ENCODE data around the gene NRP1.
A peak's percentile ranks its signal among the peaks of the same experiment; 100 is the strongest.

NRP1 gene

GRCh38 chr10:33189808-33190207 is 144.7 kb downstream of the NRP1 start:
- DNase-seq, result peak in 1 of 58 donors; percentile 12

- no peak for DNase-seq
Observed at GRCh38 chr10:33189363-33189762, 145.1 kb downstream of the NRP1 start.

DNA sequence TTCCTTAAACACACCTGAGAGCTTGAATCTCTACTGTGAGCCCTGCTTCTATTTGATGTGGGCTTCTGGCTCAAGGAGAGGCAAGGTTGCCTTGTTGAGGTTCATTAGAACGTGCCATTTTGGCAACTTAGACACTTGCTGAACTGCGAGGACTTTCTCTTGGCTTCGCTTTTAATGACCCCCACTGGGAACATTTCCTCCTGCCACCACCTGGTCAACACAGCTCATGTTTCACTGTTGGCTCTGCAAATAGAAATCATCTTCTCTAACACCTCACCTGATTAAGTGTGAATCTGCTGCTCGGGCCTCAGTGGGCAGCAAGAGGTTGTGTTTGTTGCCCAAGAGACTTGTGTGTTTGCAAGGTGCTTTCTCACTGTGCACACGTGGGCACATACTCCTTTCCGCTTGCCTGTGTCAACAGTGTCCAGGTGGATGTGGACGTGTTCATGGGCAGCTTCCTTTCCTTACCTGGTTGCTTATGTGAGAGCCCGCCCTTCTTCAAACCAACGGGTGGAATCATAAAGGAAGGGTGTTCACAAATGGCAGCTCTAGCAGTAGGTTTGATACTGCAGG is 147.0 kb downstream of the NRP1 start:
- DNase-seq, result no peak

DNA sequence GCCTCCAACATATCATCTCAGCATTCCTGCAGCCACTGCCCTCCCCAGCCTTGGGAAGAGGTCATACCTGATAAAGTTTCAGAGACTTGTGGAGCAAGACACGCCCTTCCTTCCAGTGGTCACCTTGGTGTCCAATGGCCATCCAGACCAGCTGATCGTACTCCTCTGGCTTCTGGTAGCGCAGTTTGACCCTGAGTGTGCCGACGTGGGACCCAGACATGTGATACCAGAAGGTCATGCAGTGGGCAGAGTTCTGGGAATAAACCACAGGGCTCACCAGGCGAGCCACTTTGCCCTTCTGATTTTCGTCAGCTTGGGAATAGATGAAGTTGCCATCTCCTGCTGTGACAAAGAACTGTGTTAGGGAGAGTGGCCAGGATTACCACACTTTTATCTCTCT is 148.3 kb downstream of the NRP1 start:
- no peak for DNase-seq

DNA sequence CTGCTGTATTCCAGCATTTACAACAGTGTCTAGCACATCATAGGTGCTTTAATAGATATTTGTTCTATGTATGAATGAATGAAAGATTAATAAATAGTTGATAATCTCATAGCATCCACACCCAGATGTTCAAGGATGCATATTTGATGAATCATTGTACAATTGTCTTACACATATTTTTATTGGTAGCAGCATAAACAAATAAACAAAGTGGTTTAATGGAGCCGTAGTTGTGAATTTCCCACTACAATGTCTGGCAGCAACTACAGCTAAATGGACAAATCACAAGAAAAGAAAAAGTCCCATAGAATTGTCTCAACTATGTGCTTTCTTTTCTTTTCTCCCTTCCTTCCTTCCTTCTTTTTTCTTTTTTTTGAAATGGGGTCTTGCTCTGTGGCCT is 150.8 kb downstream of the NRP1 start:
- DNase-seq, result no peak

DNA sequence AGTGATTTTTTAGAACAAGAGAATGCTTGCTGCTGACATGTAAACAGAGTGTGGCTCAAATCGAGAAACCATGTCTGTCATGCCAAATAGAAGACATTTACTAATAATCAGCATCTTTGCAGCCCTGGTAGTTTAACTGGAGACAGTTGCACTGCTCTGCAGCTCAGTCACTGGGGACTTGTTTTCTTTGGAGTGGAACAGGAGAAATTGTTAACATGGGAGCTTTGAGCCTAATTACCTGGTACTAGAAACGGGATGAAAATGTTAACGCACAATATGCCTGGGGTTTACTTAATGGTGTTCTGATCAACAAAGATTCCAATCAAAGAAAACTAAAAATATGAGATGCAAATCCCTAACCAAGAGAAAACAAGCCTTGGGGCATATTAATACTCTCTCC is 153.5 kb downstream of the NRP1 start:
- DNase-seq, result no peak

- DNase-seq, result peak in 29 of 58 donors; percentile 2 to 53 (median 22)
Observed at GRCh38 chr10:33180390-33180789, 154.1 kb downstream of the NRP1 start.

DNA sequence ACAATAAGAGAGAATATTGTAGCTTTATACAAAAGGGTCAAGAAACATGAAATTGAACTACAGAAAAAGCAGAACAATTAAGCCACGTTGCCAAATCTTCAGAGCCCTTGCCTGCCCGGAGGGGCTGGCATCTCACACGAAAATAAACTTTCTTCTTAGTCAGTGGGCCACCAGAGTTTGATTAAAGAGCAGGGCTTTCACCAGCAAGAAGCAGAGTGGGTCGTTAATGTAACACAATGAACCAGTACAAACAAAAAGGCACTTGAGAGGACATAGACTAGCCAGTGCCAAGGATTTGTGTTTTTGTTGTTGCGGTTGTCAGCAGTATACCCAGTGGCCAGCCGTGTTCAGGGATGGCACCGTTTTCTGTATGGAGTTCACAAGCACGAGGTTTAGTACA is 155.4 kb downstream of the NRP1 start:
- no peak for DNase-seq

DNA sequence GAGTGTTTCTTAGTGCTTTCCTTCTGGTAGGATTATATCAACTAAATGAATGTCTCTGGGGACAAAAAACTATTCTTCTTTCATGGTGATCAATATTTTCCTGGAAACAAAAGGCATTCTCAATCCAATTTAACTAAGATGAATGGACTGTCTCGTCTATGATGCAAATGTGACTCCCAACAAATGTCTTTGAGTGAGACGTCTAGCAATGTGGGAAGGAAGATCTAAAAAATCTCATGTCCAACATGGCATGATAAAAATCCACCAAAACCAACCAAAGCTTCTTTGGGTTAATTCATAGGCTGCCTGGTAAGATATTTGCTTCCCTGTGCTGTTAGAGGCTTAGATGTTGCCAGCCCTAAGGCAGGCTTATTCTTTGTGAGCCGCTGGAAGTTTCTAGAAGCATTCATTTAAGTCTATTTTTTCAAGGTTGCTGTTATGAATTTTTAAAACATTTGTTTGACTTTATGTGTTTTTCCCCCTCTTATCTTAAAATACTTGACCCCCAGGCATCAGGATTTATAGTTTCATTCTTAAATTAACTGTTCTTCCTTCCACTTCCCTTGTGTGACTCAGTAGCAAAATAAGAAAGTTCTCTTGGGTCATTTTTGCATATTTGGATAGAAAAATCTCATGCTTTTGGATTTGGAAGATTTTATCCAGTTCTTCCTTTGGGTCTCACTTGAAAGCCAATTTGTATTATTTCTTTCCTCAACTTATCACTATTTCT is 156.3 kb downstream of the NRP1 start:
- DNase-seq, result no peak

- no peak for DNase-seq
Observed at GRCh38 chr10:33176688-33177087, 157.8 kb downstream of the NRP1 start.

DNA sequence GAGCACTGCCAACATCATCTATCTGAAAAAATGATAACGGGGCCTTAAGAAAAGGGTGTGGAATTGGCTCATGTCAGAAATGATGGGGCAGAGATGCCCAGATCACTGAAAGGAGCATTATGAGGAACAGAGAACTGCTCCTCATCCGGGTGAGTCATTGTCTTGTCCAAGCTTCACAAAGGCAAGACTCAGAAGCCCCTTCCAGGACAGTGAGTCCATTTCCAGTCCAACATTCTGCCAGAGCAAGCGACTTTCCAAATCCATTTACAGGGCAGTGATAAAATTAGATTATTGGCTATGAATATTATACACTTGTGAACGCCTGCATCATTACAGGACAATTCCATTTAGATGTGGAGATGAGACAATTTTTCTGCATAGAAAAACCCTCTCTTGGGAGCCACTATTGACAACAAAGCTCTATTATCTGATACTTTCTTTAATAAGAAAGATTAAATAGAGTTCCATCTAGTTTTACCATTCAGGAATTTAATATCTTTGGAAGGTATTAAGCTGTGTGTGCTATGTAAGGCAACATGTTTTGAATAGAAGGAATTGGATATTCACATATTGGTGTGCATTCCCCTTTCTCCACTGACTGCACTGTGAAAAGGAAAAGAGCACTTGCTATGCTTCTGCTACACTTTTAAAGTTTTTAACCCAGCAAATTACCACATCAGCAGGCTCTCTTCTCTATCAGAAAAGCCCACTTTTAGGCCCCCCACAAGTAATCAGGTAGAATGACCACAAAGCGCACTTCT is 159.6 kb downstream of the NRP1 start:
- DNase-seq, result no peak

DNA sequence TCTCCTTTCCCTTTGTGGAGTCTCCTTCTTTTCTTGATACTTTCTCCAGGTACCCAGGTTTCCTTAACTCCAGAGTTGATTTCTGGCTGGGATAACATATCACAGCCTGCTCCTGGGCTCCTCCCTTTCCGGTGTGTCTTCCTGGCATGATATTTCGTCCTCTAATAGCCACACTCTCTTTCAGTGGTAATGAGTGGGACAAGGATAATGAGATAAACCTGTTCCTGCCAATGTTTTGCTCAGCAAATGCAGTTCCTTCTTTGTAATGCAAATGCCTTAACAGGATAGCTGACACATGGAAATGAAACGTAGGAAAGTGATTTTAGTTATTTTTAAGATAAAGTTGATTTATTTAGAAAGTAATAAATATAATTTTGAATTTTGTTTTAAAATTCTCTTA is 168.6 kb downstream of the NRP1 start:
- no peak for DNase-seq

- no peak for DNase-seq
Observed at GRCh38 chr10:33164060-33164709, 170.3 kb downstream of the NRP1 start.

GRCh38 chr10:33162248-33162575 is 172.3 kb downstream of the NRP1 start:
- DNase-seq, result no peak

DNA sequence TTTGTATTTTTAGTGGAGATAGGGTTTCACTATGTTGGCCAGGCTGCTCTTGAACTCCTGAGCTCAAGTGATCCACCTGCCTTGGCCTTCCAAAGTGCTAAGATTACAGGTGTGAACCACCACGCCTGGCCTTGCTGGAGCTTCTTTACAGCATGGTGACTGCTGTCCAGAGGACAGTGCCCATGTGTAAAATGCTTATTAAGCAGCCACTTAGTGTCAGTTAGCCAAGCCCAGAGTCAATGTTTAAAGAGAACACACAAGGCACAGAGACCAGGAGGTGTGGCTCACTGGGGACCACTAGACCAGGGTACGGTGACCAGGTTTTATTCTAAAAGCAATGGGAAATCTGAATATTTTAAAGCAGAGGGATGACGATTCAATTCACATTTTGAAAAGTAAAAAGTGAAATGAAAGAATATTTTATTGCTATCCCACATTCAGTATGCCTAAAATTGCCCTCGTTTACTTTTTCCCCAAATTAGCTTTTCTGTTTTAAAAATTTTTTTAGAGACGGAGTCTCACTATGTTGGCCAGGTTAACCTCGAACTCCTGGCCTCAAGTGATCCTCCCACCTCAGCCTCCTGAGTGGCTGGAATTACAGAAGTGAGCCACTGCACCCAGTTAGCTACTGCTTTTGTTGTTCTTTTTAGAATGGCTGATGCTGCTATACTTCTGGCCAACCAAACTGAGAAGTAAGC is 172.8 kb downstream of the NRP1 start:
- no peak for DNase-seq

DNA sequence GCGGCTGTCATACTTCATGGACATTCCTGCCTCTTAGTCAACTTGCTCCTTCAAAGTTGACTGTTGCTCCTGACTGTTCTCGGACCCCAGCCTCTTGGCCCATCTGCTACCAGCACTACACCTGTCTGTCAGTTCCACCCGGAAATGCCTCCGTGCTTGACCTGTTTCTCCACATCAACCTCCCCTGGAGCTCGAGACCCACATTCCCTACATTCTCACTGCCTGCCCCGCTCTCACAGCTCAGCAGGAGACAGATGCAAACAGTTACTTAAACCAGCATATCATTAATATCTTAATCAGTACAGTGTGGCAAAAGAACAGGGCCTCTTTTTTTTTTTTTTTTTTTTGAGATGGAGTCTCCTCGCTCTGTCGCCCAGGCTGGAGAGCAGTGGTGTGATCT is 174.3 kb downstream of the NRP1 start:
- no peak for DNase-seq

- no peak for DNase-seq
Observed at GRCh38 chr10:33157103-33157502, 177.4 kb downstream of the NRP1 start.

DNA sequence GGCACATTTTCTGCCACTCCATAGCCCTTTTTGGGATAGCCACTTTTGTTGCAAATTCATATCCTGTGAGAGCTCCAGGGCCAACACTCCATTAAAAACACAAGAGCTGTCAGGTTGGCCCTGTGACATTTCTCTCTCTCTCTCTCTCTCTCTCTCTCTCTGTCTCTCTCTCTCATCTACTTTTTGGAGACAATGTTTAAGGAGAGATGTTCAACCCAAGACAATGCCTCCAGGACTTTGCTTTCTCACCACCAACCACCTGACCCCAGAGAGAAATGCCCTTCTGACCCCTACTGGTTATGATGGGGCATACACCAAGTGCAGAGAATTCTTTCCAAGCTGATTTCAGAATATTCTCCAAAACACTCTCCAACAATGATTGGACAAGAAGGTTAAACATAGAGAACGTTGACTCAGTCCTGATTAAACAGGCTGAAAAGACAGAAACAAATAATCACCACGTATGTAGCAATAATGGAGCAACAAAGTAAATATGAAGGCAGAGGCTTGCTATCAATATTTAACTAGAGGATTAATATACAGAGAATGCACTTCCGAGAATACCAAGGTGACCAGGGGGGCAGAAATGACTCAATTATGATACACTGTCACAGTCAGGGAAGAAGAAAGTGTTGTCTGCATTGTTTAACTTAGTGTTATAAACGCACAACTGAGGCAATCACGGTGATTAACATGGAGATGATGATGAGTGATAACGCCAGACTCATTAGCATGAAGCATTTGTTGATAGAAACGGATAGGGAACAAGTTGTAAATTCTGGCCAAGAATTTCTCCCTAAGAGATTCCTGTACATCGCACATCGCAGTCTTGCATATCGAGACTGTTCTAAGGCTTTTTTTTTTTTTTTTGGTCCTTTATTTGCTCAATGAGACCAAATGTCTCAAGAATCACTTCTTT is 178.5 kb downstream of the NRP1 start:
- no peak for DNase-seq

DNA sequence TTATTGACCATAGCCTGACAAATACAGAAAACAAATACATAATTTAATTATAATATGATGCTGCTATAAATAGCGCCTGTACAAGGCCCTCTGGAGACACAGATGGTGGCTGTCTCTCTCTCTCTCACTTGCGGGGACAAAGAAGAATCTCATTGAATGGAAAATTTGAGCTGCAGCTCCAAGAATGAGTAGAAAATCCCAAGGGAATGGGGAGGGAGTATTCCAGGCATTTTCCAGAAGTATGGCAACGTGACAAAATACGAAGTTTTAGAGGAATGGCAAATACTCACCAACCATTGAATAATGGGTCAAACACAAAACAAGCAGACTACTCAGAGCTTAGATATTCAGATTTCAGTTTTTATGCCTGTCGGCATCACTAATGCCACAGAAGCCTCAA is 179.9 kb downstream of the NRP1 start:
- no peak for DNase-seq

DNA sequence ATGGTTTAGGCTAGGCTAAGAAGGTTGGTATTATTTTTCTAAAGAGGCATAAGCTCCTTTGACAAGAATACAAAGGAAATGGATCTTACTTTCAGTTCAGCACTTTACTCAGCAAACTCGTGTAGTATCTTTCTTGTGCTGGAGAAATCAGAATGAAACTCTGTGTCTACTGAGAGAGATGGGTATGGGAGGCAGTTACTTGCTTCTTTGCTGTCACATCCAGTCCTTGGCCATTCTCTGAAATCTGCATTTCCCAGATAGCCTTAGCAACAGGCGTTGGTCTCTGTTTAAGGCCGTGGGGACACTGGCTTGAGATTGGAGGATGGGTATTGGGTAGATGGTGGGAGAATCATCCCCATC is 180.5 kb downstream of the NRP1 start:
- no peak for DNase-seq

Measured in anterior cingulate cortex (tissue), 58 donors.